K562 (cell line): Measurements from ENCODE around the gene GALNT5. TPM values are rescaled to one million over a fixed set of nuclear protein-coding genes. Genes with fewer than 3 reads are reported as not detected.

ENCODE experiments used
- ARID2 ChIP-seq: fragments of 450-650 bp; IDR thresholded peaks from 2 replicates; pipeline ENCODE4 v1.6.1; 2017; ENCODE audit warnings: antibody characterized with exemption, mild to moderate bottlenecking
- CBFA2T2 ChIP-seq: fragments of 450-650 bp; conservative IDR thresholded peaks from 2 replicates; pipeline ENCODE4 v1.6.1; 2017; ENCODE audit warnings: mild to moderate bottlenecking
- E2F6 ChIP-seq, 2 experiments: IDR thresholded peaks; 2 replicates each; pipeline ENCODE4 v1.6.1; 2011; ENCODE audit warnings: borderline replicate concordance in 1 of 2, control low read depth in 1 of 2, low read depth in 1 of 2, low read length in 1 of 2, mild to moderate bottlenecking in 1 of 2, mixed read lengths in 1 of 2, moderate library complexity in 1 of 2; ENCODE audit not compliant: insufficient read depth in 1 of 2, insufficient read length in 1 of 2, poor library complexity in 1 of 2, severe bottlenecking in 1 of 2; ENCODE audit errors: extremely low read depth in 1 of 2
- ESRRB ChIP-seq: fragments of 250-450 bp; sonication (Bioruptor Pico); IDR thresholded peaks from 2 replicates; pipeline ENCODE4 v1.5.0; 2020; ENCODE audit warnings: mild to moderate bottlenecking, moderate library complexity, borderline replicate concordance
- GABPA ChIP-seq: fragments of 200-800 bp; sonication (Bioruptor generic); conservative IDR thresholded peaks from 2 replicates; pipeline ENCODE4 v1.6.1; 2016; ENCODE audit warnings: low read depth, missing genetic modification characterization, missing compliant biosample characterization
- HDAC3 ChIP-seq: fragments of 450-650 bp; IDR thresholded peaks from 2 replicates; pipeline ENCODE4 v1.6.1; 2018; ENCODE audit warnings: borderline replicate concordance, mild to moderate bottlenecking, moderate library complexity; ENCODE audit not compliant: partially characterized antibody
- KHSRP ChIP-seq: fragments of 450-650 bp; IDR thresholded peaks from 2 replicates; pipeline ENCODE4 v1.6.1; 2017
- MAFG ChIP-seq: fragments of 450-650 bp; conservative IDR thresholded peaks from 2 replicates; pipeline ENCODE4 v1.6.1; 2016; ENCODE audit warnings: missing genetic modification characterization, missing compliant biosample characterization
- MEF2A ChIP-seq: IDR thresholded peaks from 2 replicates; pipeline ENCODE4 v1.6.1; 2011; ENCODE audit warnings: low read depth, mild to moderate bottlenecking, low read length, moderate library complexity; ENCODE audit not compliant: control insufficient read depth
- MYC ChIP-seq, 2 experiments: fragments of 250-450 bp in 1 of 2; sonication (Bioruptor Pico) in 1 of 2; IDR thresholded peaks; 2 replicates each; pipeline versions ENCODE4 v1.5.1 to v1.6.1; 2012 to 2021; ENCODE audit warnings: low read depth in 2 of 2, borderline replicate concordance in 1 of 2, improper control_type of control experiment in 1 of 2, low read length in 1 of 2, mild to moderate bottlenecking in 1 of 2, moderate library complexity in 1 of 2
- NFATC3 ChIP-seq: fragments of 450-650 bp; IDR thresholded peaks from 2 replicates; pipeline ENCODE4 v1.6.1; 2017; ENCODE audit warnings: mild to moderate bottlenecking
- POLR2B ChIP-seq: fragments of 450-650 bp; IDR thresholded peaks from 2 replicates; pipeline ENCODE4 v1.6.1; 2018; ENCODE audit warnings: low read depth; ENCODE audit not compliant: partially characterized antibody
- PRMT5 ChIP-seq: sonication (generic); formaldehyde crosslinking; IDR thresholded peaks from 2 replicates; pipeline ENCODE4 v1.5.0; 2020; ENCODE audit warnings: missing genetic modification reagents
- RAD21 ChIP-seq, 2 experiments: fragments of 250-450 bp in 1 of 2; fragments of 450-650 bp in 1 of 2; sonication (Bioruptor Pico) in 1 of 2; formaldehyde crosslinking in 1 of 2; IDR thresholded peaks in 1 of 2; conservative IDR thresholded peaks in 1 of 2; 2 replicates each; pipeline versions ENCODE4 v1.4.0 to v1.8.0; 2020 to 2022; ENCODE audit warnings: mild to moderate bottlenecking in 2 of 2, moderate library complexity in 1 of 2
- RBFOX2 ChIP-seq: fragments of 200-400 bp; formaldehyde crosslinking; IDR thresholded peaks from 2 replicates; pipeline ENCODE4 v1.6.1; 2017; ENCODE audit warnings: low read depth, mild to moderate bottlenecking, low read length, moderate library complexity
- RBM17 ChIP-seq: fragments of 200-400 bp; formaldehyde crosslinking; IDR thresholded peaks from 2 replicates; pipeline ENCODE4 v1.6.1; 2017; ENCODE audit warnings: low read depth, mild to moderate bottlenecking, low read length, borderline replicate concordance
- SAFB2 ChIP-seq: fragments of 200-400 bp; formaldehyde crosslinking; IDR thresholded peaks from 2 replicates; pipeline ENCODE4 v1.6.1; 2018; ENCODE audit warnings: borderline replicate concordance, low read length, low read depth, moderate library complexity; ENCODE audit not compliant: severe bottlenecking
- TAL1 ChIP-seq: fragments of 450-650 bp; IDR thresholded peaks from 2 replicates; pipeline ENCODE4 v1.6.1; 2016; ENCODE audit warnings: mild to moderate bottlenecking
- polyA plus RNA-seq, 8 experiments: library from polyadenylated mRNA; depleted of rRNA in 4 of 8; stranded (reverse) in 5 of 8; unstranded in 3 of 8; fragments of >200 nt; fragmentation: Nextera tagmentation in 2 of 8; fragmentation: Illumina TruSeq in 1 of 8; extraction: Ambion mirVana in 2 of 8; extraction: Trizol in 1 of 8; gene quantifications; 2 replicates each; pipeline versions ENCODE4 v1.2.1 to v1.2.3, GENCODE V29; 2011 to 2014; ENCODE audit warnings: inconsistent platforms in 1 of 8, missing spikeins in 1 of 8
- total RNA-seq, 7 experiments: library from RNA; depleted of rRNA in 6 of 7; stranded (reverse); fragments of >200 nt in 6 of 7; fragmentation: Illumina TruSeq in 2 of 7; extraction: Trizol in 2 of 7; gene quantifications; 2 replicates each; pipeline versions ENCODE4 v1.2.1 to v1.2.3, GENCODE V29; 2011 to 2021; ENCODE audit warnings: low replicate concordance in 1 of 7
- TF ChIP-seq, protein P1 (sequence below): fragments of 250-450 bp; sonication (Bioruptor Pico); IDR thresholded peaks from 2 replicates; pipeline ENCODE4 v1.4.0; 2020; ENCODE audit warnings: mild to moderate bottlenecking, moderate library complexity, borderline replicate concordance
- TF ChIP-seq, protein P2 (sequence below): sonication (generic); formaldehyde crosslinking; IDR thresholded peaks from 2 replicates; pipeline ENCODE4 v1.8.0; 2022; ENCODE audit warnings: mild to moderate bottlenecking, low read depth, missing genetic modification reagents
- TF ChIP-seq, protein P3 (sequence below): sonication (generic); formaldehyde crosslinking; IDR thresholded peaks from 2 replicates; pipeline ENCODE4 v1.8.1; 2023; ENCODE audit warnings: mild to moderate bottlenecking, missing genetic modification reagents

GALNT5 gene
- total and polyA plus RNA-seq, 9 of the 15 experiments (the other 6 are each of a cell fraction or from before 2014, with no cell fraction given), result 21.6 to 73.0 (median 54.7) TPM

DNA sequence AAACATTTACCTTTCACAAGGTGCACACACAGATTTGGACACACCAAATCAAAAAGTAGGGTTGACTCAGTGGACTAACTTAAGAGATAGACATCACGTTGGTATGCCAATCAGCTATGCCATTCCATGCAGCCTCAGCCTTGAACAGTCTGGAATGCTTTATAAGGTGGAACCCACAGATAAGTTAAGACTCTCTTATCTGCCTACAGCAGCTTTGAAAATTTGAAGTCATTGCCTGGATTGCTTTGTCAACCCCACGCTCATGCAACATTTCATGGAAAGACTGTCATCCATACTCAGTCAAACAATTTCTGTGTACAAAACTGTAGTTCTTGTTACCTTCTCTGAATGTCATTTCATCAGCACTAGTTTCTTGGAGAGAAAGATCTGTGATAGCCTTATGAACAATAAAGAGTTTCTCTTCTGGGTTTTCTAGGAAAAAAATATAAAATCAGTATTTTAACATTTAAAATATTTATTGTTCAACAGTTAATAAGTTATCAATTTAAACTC lies 66.9 kb downstream of the GALNT5 start (continued):
- TF ChIP-seq RAD21 (CRISPR knock-in tag; conservative IDR thresholded peaks at IDR 0.05 in 1 of 2, IDR thresholded peaks at IDR 0.05 in 1 of 2), result peak in 1 of 2 experiments; percentile 40; a peak in 2 of 4 replicates
- TF ChIP-seq MEF2A, result peak; percentile 21; the same call in 1 of the 2 replicates
- TF ChIP-seq RBM17, result no peak
- TF ChIP-seq ARID2, result no peak
- no peak for TF ChIP-seq PRMT5 (CRISPR knock-in tag)
- TF ChIP-seq, protein P1, sequence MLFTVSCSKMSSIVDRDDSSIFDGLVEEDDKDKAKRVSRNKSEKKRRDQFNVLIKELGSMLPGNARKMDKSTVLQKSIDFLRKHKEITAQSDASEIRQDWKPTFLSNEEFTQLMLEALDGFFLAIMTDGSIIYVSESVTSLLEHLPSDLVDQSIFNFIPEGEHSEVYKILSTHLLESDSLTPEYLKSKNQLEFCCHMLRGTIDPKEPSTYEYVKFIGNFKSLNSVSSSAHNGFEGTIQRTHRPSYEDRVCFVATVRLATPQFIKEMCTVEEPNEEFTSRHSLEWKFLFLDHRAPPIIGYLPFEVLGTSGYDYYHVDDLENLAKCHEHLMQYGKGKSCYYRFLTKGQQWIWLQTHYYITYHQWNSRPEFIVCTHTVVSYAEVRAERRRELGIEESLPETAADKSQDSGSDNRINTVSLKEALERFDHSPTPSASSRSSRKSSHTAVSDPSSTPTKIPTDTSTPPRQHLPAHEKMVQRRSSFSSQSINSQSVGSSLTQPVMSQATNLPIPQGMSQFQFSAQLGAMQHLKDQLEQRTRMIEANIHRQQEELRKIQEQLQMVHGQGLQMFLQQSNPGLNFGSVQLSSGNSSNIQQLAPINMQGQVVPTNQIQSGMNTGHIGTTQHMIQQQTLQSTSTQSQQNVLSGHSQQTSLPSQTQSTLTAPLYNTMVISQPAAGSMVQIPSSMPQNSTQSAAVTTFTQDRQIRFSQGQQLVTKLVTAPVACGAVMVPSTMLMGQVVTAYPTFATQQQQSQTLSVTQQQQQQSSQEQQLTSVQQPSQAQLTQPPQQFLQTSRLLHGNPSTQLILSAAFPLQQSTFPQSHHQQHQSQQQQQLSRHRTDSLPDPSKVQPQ (CRISPR knock-in tag), result no peak
- TF ChIP-seq GABPA (tag), result no peak
- no peak for TF ChIP-seq POLR2B
- peak; percentile 100 for TF ChIP-seq TAL1
- peak; percentile 95 for TF ChIP-seq KHSRP
- TF ChIP-seq MYC (IDR thresholded peaks at IDR 0.05; ENCODE audit: low read depth, low read length), result peak; percentile 79
- TF ChIP-seq MYC (CRISPR knock-in tag; IDR thresholded peaks at IDR 0.05; ENCODE audit: borderline replicate concordance, low read depth), result no peak
- TF ChIP-seq CBFA2T2, result peak; percentile 99
- no peak for TF ChIP-seq RBFOX2
- TF ChIP-seq, protein P2, sequence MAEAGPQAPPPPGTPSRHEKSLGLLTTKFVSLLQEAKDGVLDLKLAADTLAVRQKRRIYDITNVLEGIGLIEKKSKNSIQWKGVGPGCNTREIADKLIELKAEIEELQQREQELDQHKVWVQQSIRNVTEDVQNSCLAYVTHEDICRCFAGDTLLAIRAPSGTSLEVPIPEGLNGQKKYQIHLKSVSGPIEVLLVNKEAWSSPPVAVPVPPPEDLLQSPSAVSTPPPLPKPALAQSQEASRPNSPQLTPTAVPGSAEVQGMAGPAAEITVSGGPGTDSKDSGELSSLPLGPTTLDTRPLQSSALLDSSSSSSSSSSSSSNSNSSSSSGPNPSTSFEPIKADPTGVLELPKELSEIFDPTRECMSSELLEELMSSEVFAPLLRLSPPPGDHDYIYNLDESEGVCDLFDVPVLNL (CRISPR knock-in tag), result no peak
- peak; percentile 98 for TF ChIP-seq HDAC3
- peak; percentile 95 for TF ChIP-seq NFATC3
- TF ChIP-seq E2F6 (IDR thresholded peaks at IDR 0.05; ENCODE audit: borderline replicate concordance in 1 of 2, extremely low read depth in 1 of 2, insufficient read depth in 1 of 2, insufficient read length in 1 of 2, low read depth in 1 of 2, low read length in 1 of 2, poor library complexity in 1 of 2, severe bottlenecking in 1 of 2), result no peak
- peak; percentile 80 for TF ChIP-seq MAFG (tag)
- TF ChIP-seq, protein P3, sequence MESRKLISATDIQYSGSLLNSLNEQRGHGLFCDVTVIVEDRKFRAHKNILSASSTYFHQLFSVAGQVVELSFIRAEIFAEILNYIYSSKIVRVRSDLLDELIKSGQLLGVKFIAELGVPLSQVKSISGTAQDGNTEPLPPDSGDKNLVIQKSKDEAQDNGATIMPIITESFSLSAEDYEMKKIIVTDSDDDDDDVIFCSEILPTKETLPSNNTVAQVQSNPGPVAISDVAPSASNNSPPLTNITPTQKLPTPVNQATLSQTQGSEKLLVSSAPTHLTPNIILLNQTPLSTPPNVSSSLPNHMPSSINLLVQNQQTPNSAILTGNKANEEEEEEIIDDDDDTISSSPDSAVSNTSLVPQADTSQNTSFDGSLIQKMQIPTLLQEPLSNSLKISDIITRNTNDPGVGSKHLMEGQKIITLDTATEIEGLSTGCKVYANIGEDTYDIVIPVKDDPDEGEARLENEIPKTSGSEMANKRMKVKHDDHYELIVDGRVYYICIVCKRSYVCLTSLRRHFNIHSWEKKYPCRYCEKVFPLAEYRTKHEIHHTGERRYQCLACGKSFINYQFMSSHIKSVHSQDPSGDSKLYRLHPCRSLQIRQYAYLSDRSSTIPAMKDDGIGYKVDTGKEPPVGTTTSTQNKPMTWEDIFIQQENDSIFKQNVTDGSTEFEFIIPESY (CRISPR knock-in tag), result peak; percentile 37; the same call in 1 of the 2 replicates
- TF ChIP-seq SAFB2, result no peak
- no peak for TF ChIP-seq ESRRB (CRISPR knock-in tag)
